Kidney glomerular epithelial cell (primary cell): ENCODE results near the gene CFP.

Experiments
- DNase-seq: peaks from one replicate; lab custom pipeline; 2025; lab: John Stamatoyannopoulos, UW

CFP gene

GRCh38 chrX:47637546-47638195 lies 7.9 kb upstream of the CFP start:
- no peak for DNase-seq

GRCh38 chrX:47634871-47635575 lies 5.3 kb upstream of the CFP start:
- DNase-seq: no peak

DNA sequence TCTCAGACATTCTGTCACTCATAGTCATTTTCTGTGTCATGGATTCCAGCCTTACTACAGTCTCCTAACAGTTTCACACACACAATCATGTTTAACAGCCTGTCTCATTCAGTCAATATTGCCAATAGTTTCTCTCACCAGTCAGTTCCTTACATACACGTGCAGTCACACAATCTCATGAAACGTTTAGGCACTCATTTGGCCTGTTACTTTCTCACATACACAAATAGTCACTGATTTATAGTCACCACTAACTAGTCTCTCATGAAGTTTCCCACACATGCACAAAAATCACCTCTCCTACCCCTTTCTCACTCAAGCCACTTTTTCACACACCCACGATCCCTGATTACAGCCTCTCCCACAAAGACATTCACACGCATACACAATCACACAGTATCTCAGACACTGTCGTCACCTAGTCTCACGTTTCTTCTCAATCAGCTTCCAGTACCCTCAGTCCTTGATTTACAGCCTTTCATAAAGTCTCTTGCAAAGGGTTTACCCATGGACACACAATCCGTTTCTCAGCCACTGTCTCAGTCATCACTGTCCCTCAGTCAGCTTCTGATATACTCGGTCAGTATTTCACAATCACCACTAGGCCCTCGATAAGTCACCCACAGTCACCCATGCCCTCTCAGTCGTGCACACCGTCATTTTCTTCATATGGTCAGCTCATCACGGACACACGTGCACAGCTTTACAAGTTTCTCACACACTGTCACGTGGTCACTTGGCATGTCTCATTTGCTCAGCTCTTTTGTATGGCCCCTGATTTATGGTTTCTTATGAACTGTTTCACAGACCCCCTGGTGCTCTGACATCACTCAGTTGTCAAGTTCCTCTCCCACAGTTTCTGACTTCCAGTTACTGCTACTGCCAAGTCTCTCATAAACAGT lies 4.2 kb upstream of the CFP start:
- DNase-seq: no peak

DNA sequence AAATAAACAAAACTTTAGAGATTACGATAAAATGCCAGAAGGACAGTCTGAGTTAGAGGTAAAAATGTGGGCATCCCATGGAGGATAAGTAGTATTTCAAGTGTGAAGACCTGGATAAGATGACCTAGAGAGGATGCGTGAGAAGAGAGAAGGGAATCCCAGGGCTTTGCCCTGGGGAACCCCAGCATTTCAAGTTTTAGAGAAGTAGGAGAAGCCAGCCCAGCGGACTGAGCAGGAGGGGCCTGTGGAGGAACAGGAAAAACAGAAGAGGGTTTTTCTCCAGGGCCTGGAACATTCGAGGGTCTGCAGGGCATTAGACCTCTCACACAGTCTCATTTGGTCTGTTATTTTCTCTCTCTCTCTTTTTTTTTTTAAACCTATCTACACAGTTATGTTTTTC lies 2.9 kb upstream of the CFP start:
- DNase-seq: no peak

DNA sequence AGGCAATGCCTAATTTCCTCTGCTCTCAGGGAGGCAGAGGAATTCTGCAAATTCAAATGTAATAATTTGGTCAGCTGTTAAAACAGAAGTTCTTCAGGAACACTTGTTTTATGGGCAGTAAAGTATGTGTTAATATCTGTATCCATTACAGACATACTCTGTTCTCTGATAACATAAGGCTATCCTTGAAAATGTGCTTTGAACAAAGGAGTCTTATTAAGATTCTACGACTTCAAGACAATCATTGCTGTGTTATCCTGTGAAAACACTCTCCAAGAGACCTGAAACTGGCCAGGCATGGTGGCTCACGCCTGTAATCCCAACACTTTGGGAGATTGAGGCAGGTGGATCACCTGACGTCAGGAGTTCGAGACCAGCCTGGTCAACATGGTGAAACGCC lies 1.9 kb upstream of the CFP start:
- no peak for DNase-seq

- no peak for DNase-seq
Observed at GRCh38 chrX:47628982-47629381, 748 bp downstream of the CFP start.

GRCh38 chrX:47625365-47625764 lies 4.4 kb downstream of the CFP start:
- no peak for DNase-seq

- peak; percentile 22 for DNase-seq
Observed at GRCh38 chrX:47623540-47624027, 6.1 kb downstream of the CFP start.

- no peak for DNase-seq
Observed at GRCh38 chrX:47621851-47622250, 7.9 kb downstream of the CFP start.

DNA sequence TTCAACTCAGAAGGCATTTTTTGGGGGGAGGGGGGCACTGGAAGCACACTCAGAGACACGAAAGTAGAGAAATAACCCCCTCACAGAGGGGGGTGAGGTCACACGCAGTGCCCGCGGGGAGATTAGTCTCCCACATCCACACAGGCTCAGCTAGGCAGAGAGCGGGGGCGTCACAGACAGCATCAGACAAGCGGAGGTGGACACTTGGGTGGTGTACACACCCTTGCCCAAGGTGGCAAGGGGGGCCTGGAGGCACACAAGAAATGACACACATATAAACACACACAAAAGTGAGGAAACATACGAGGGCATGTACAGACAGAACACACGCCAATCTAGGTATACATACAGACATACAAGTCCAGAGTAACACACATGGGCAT lies 9.4 kb downstream of the CFP start:
- no peak for DNase-seq

- DNase-seq: peak; percentile 37
Observed at GRCh38 chrX:47619486-47620302, 10.0 kb downstream of the CFP start, which contains the start of gene SYN1. Gene SYN1 (minus strand): TSS chrX:47619857. CDS start chrX:47619728, 129 bp downstream.

DNA sequence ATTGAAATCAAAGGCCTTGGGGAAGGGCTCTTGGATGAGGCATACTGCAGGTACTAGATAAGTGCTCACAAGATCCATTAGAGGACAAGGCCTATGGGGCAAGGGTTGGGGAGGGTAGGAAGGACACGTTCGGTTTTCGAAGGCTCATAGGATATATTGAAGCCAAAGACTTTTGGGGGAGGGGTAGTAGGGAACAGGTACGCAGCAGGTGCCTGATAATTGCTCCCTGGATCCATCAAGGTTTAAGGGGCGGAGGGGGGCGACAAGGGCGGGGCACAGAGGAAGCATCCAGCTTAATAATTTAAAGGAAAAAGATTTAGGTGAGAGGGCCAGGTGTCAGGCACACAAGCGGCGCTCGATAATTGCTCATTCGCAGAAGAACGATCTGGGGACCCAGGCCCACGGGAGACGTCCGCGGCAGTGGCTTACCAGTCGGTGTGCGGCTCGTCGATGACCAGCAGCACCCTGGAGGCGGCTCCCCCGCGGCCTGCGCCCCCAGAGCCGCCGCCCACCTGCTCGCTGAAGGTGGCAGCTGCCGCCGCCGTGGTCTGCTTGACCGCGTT lies 10.7 kb downstream of the CFP start:
- DNase-seq: no peak

DNA sequence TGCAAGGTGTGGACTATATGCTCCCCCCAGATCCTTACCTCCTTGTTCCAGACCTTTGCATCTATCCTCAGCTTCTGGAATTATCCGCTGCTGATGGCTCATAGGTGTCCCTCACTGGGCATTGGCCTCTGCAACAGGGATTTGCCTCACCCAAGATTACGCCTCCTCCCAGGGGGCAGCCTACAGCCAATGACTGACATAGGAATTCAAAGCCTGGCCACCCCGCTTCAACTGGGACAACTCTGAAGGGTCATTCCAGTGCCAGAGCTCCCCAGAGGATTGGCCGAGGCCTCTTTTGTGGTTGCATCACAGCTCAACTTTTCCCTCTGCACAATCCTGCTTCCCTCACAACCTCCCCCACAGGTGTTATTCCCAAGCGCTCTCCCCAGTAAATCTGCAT lies 15.1 kb downstream of the CFP start:
- DNase-seq: no peak

GRCh38 chrX:47613082-47613481 lies 16.6 kb downstream of the CFP start:
- DNase-seq: no peak

DNA sequence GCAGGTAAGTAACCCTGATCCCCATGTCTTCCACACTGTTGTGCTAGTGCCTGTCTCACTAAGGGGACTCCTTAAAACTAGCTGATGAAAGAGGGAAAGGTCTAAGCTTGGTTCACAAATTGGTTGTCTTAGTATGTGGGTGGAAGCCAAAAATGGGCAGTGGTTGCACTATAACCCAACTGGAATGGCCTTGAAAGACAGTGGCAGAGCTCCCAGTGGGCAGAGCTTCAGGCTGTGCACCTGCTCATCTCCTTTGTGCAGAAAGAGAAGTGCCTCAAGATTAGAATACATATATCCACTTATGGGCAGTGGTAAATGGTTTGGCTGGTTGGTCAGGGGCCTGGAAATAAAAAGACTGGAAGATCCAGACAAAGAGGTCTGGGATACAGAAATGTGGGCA lies 17.3 kb downstream of the CFP start:
- DNase-seq: no peak

- DNase-seq: no peak
Observed at GRCh38 chrX:47611926-47612325, 17.8 kb downstream of the CFP start.

DNA sequence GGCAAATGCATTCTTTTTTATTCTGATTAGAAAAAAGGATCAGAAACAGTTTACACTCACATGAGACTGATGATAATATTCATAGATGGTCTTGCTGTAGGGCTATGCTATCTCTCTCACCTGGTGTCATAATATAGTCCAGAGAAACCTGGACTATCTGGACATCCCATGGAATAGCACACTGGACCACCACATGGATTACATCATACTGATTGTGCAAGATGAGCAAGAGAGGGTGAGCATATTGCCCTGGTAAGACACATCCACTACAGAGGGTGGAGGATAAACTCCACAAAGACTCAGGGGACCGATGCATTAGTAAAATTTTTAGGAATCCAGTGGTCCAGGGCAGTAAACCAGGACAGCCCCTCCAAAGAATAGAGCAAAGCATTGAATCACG lies 18.2 kb downstream of the CFP start:
- DNase-seq: no peak

DNA sequence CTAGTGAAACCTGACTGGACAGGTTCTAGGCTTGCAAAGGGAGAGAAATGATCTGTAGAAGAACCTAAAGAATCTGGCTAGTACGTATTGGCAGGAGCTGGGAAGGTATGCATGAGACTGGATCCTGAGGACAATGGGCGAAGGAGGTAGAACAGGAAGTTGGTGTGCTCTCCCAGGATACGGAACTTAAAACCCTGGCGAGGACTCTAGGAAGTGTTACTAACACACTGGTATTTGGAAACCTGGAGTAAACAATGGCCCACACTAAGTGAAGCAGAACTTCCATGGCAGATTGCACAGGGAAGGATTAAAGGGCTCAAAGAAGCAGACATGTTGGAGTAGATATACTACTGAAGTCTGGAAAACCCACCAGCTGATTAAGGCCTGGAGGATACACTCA lies 19.2 kb downstream of the CFP start:
- DNase-seq: no peak

DNA sequence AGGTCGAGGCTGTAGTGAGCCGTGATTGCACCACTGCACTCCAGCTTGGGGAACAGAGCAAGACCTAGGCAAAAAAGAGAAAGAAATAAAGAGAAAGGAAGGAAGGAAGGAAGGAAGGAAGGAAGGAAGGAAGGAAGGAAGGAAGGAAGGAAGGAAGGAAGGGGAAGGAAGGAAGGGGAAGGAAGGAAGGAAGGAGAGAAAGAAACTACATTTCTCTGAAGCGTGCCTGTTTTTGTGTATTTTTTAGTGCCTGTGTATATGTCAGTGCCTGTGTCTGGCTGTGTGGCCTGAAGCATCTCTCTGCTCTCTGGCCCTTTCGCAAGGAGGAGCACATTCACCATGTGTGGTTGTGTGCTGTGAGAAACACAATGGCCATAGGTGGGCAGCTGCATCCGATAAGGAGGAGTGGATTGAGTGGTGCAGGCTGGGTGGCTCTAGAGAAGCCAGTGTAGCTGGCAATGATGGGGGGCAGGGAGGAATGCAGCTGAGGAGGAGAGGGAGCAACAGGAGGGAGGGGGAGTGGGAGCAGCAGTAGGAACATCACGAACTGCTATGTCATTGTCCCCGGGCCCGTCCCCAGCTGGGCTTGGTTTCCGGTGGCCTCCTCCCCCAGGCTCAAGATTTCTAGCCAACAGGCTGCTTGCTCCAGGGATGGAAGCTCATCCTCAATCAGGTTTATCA lies 21.5 kb downstream of the CFP start:
- DNase-seq: no peak

GRCh38 chrX:47607091-47607490 lies 22.6 kb downstream of the CFP start:
- DNase-seq: no peak

DNA sequence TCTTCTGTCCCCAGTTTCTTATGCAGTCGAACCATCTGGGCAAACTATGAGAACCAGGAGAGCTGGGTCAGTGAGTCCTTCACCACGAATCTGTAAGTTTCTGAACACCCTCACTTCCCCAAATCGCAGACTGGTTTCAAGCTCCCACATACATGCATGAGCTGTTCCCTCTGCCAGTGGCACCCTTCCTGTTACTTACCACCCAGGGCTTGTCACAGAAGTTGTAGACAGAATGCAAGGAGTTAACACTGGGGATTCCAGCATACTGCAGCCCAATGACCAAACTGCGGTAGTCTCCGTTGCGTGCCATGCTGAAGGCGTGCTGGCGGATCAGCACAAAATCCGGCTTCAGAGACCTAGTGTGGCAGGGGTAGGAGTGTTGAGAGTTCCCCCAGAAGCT lies 24.7 kb downstream of the CFP start:
- no peak for DNase-seq
